GM12891 (cell line): ENCODE measurements around the gene SENP5.

Source experiments
- PAX5 ChIP-seq: IDR thresholded peaks from 2 replicates; pipeline ENCODE4 v1.6.1; 2011; ENCODE audit warnings: low read length, moderate library complexity, mild to moderate bottlenecking; ENCODE audit not compliant: insufficient read depth, severe bottlenecking
- POLR2A ChIP-seq: IDR thresholded peaks from 2 replicates; pipeline ENCODE4 v1.6.1; 2011; ENCODE audit warnings: low read depth, low read length, control low read depth
- POLR2AphosphoS5 ChIP-seq: IDR thresholded peaks from 2 replicates; pipeline ENCODE4 v1.6.1; 2011; ENCODE audit warnings: low read depth, low read length, control low read depth
- POU2F2 ChIP-seq: IDR thresholded peaks from 2 replicates; pipeline ENCODE4 v1.6.1; 2011; ENCODE audit warnings: low read depth, mild to moderate bottlenecking, control low read depth, low read length, moderate library complexity
- SPI1 ChIP-seq: IDR thresholded peaks from 2 replicates; pipeline ENCODE4 v1.6.1; 2011; ENCODE audit warnings: low read depth, low read length, control low read depth
- TAF1 ChIP-seq: IDR thresholded peaks from 2 replicates; pipeline ENCODE4 v1.6.1; 2011; ENCODE audit warnings: low read depth, low read length, control low read depth

DNA sequence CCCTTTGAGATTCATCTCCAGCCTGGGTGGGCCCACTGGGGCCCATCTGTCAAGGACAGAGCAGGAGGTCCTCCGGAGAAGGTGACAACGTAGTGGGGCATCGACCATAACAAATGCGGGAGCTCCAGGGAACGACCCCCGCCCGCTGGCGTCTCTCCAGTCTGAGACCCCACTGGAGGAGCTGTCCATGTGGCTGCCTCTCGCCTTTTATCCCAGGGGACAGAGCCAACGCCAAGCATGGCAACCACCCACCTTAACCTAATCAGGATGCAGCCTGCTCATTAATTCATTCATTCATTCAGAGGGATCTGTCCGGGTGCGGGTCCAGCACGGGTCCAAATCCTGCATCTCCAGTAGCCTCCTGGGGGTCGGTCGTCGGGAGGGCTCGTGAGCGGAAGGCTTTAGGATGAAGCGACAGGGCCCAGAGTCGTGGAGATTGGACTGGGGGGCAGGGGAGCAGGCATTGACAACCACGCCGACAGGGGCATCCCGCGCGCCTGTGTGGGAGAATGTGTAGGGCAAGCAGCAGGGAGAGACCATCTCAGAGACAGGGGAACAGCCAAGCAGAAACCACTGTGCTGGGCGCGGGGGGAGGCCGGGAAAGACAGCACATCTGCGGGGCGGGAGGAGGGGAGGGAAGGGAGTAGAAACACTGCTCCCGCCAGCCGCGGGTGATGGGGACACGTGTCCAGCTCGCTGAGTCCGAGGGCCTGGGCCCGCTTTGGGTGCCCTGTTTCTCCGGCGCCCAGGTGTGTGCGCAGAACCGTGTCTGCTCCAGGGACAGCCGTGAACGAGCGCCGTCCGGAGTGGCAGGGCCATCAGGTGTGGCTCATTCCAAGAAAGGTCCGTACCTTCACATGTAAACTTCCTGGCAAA lies 99.0 kb downstream of the SENP5 start:
- TF ChIP-seq POLR2A (no peak), POU2F2 (no peak), SPI1 (no peak), TAF1 (no peak), POLR2AphosphoS5 (no peak), PAX5 (no peak)
